ENCODE data around the gene KRTAP6-3. TPM values are rescaled to one million over a fixed set of nuclear protein-coding genes. Genes with fewer than 3 reads are reported as not detected.

The KRTAP6-3 gene
- total RNA-seq, 2 experiments from 2014 or later = not detected

GRCh38 chr21:30605968-30606367 is 13.7 kb downstream of the KRTAP6-3 start:
- Mint-ChIP-seq H3K9me3 (peaks cover 2% of the 10 kb centered on the region), H3K4me1 (ENCODE audit: low read depth) (no peaks in the 10 kb centered on the region), H3K36me3 (ENCODE audit: low read depth) (no peaks in the 10 kb centered on the region), H3K27ac (no peak overlapping the region), H3K4me3 (no peak overlapping the region), H3K27me3 (peaks cover 1% of the 10 kb centered on the region)
- ChIA-PET POLR2A (no interaction called here), CTCF (interaction anchor here (0.8 kb wide), 1 partner anchor 15 kb away, joined by 3 read pairs; the partner anchor contains the start of gene KRTAP20-4)
- ATAC-seq = no peak
- no peak for DNase-seq
- intact Hi-C loops (cut with micrococcal nuclease) = no loop called here
- TF ChIP-seq, protein P1, sequence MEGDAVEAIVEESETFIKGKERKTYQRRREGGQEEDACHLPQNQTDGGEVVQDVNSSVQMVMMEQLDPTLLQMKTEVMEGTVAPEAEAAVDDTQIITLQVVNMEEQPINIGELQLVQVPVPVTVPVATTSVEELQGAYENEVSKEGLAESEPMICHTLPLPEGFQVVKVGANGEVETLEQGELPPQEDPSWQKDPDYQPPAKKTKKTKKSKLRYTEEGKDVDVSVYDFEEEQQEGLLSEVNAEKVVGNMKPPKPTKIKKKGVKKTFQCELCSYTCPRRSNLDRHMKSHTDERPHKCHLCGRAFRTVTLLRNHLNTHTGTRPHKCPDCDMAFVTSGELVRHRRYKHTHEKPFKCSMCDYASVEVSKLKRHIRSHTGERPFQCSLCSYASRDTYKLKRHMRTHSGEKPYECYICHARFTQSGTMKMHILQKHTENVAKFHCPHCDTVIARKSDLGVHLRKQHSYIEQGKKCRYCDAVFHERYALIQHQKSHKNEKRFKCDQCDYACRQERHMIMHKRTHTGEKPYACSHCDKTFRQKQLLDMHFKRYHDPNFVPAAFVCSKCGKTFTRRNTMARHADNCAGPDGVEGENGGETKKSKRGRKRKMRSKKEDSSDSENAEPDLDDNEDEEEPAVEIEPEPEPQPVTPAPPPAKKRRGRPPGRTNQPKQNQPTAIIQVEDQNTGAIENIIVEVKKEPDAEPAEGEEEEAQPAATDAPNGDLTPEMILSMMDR (IDR thresholded peaks at IDR 0.05) = no peak

DNA sequence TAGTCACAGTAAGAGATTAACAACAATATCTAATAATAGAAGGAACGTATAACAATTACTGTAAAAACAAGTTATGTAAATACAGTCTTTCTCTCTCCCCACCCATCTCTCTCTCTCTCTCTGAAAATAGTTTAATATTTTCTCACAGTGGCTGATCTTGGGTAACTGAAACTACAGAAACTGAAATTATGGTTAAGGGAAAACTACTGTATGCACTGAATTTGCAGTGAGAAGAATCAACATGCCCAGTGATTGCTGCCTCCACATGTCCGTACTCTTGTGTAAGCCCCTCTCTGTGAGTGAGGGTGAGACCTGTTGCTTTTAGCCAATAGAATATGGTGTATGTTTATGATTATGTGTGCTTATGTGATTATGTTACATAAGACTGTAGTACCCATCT is 19.9 kb downstream of the KRTAP6-3 start:
- ChIA-PET POLR2A (no interaction called here), CTCF (no interaction called here)
- intact Hi-C loops (cut with micrococcal nuclease) = no loop called here
- H3K4me3 Mint-ChIP-seq = no peak overlapping the region
- no peaks in the 10 kb centered on the region for H3K4me1 Mint-ChIP-seq (ENCODE audit: low read depth)
- ATAC-seq = no peak
- TF ChIP-seq, protein P1 (IDR thresholded peaks at IDR 0.05) = no peak
- no peak for DNase-seq
- no peak overlapping the region for H3K27ac Mint-ChIP-seq
- no peaks in the 10 kb centered on the region for H3K9me3 Mint-ChIP-seq
- H3K36me3 Mint-ChIP-seq (ENCODE audit: low read depth) = no peaks in the 10 kb centered on the region
- H3K27me3 Mint-ChIP-seq = peaks cover 1% of the 10 kb centered on the region

DNA sequence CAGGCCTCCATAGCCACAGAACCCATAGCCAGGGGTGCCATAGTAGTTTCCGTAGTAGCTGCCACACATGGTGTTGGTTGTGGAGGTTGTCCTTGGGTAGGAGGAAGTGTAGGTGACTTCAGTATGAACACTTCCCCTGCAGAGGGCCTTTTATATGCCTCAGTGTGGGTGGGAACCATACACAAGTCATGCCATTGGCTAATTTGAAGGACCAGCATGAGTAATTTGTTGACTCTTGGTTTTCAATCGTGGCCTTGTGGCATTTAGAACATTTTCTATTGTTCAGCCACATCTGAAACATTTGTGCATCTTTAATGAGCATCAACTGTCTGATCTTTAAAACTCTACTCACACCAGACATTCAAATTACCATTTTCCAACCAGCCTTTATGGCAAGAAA is 21.6 kb downstream of the KRTAP6-3 start, which contains the start of gene KRTAP6-1:
Gene KRTAP6-1, minus strand, starts transcription at position 95 of the 400 bp plus-strand sequence. Its CDS starts 26 bp downstream, at position 69.
- no peak within 1 kb of the TSS for H3K4me3 Mint-ChIP-seq
- ChIA-PET CTCF (no interaction called here), POLR2A (no interaction called here)
- TF ChIP-seq, protein P1 (IDR thresholded peaks at IDR 0.05) = no peak
- H3K27ac Mint-ChIP-seq = no peak within 1 kb of the TSS
- H3K4me1 Mint-ChIP-seq (ENCODE audit: low read depth) = no peaks in the 10 kb centered on the region
- no peaks in the 10 kb centered on the region for H3K36me3 Mint-ChIP-seq (ENCODE audit: low read depth)
- H3K27me3 Mint-ChIP-seq = no peaks in the 10 kb centered on the region
- no peak for ATAC-seq
- intact Hi-C loops (cut with micrococcal nuclease) = no loop called here
- DNase-seq = no peak
- H3K9me3 Mint-ChIP-seq = no peaks in the 10 kb centered on the region

GRCh38 chr21:30615199-30615598 is 23.0 kb downstream of the KRTAP6-3 start:
- intact Hi-C loops (cut with micrococcal nuclease) = no loop called here
- Mint-ChIP-seq H3K4me1 (ENCODE audit: low read depth) (no peaks in the 10 kb centered on the region), H3K36me3 (ENCODE audit: low read depth) (no peaks in the 10 kb centered on the region), H3K27me3 (no peaks in the 10 kb centered on the region), H3K4me3 (no peak overlapping the region), H3K27ac (no peak overlapping the region), H3K9me3 (no peaks in the 10 kb centered on the region)
- no peak for DNase-seq
- no peak for ATAC-seq
- TF ChIP-seq, protein P1 (IDR thresholded peaks at IDR 0.05) = no peak
- CTCF ChIA-PET = no interaction called here
- POLR2A ChIA-PET = no interaction called here

DNA sequence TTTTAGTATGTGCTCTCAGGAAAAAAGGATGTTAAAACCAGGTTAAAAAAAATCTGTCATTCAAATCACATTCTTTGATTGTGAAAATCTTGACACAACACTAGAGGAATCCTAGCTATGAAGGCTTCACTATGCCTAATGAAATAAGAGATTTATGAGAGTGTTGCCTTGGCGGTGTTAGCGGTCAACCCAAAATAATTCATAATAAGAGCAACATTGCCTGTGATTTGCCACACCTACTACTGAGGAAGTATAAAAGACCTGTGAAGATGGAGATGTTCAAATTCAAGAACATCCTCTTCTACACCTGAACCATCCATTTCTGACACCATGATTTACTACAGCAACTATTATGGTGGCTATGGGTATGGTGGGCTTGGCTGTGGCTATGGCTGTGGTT is 23.9 kb downstream of the KRTAP6-3 start, which contains the start of gene KRTAP20-1:
Gene KRTAP20-1, plus strand, starts transcription at position 301 of the 400 bp plus-strand sequence. Its CDS starts 30 bp downstream, at position 331.
- no peak within 1 kb of the TSS for H3K27ac Mint-ChIP-seq
- no peaks in the 10 kb centered on the region for H3K27me3 Mint-ChIP-seq
- no peak for DNase-seq
- H3K4me3 Mint-ChIP-seq = no peak within 1 kb of the TSS
- TF ChIP-seq, protein P1 (IDR thresholded peaks at IDR 0.05) = no peak
- no peak for ATAC-seq
- ChIA-PET POLR2A (no interaction called here), CTCF (no interaction called here)
- no peaks in the 10 kb centered on the region for H3K9me3 Mint-ChIP-seq
- H3K4me1 Mint-ChIP-seq (ENCODE audit: low read depth) = no peaks in the 10 kb centered on the region
- intact Hi-C loops (cut with micrococcal nuclease) = no loop called here
- H3K36me3 Mint-ChIP-seq (ENCODE audit: low read depth) = no peaks in the 10 kb centered on the region

Data from activated CD8-positive, alpha-beta T cell treated with anti-CD3 and anti-CD28 coated beads for 36 hours (primary cell).